Right renal cortex interstitium (tissue), 3 donors: Measurements from ENCODE around the gene WDR72. TPM values are rescaled to one million over a fixed set of nuclear protein-coding genes. Genes with fewer than 3 reads are reported as not detected.
"Not testable (repeated sequence)": the region's sequence is repeated elsewhere in the genome, so short reads cannot be mapped to it uniquely, and the experiment has no call there.

Experiments used
- DNase-seq, 3 donors: peaks; one replicate each; pipeline ENCODE4 v3.0.0-alpha.2; 2013; ENCODE audit warnings: low read depth in 3 of 3, low spot score in 2 of 3
- polyA plus RNA-seq, 3 donors: library from polyadenylated mRNA; unstranded; fragments of 120-200 nt; gene quantifications; one replicate each; pipeline ENCODE4 v1.2.1, GENCODE V29; 2013; ENCODE audit not compliant: insufficient read length in 3 of 3

The WDR72 gene
- polyA plus RNA-seq, result 10 to 100 TPM; 65.1 to 78.8 (median 67.7) TPM

DNA sequence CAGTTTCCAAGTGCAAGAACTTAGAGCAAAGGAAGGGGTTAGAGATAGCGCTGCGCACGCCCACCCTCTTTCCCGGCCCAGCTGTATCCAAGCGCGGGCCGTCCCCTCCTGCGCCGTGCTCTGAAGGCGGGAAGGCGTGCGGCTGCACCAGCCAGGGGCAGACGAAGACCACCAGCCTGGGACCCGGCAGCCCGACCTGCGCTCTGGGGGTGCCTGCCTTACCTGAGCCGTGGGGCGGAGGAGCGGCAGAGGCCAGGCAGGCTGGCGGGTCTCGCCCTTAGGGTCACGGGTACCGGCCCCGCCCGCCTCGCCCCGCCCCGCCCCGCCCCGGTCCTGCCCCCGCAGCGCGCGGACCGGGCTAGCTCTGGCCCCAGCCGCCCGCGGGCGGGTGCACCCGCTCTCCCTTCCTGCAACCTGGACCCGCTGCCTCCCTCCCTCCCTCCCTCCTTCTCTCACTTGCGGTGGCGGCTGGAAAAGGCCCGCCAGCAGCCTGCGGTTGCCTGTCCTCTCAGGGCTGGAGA is at the start of gene WDR72:
TSS of gene WDR72 (minus strand) at position 253 of the 521 bp plus-strand sequence. CDS start 26,514 bp downstream, outside the sequence.
- DNase-seq, result no peak

DNA sequence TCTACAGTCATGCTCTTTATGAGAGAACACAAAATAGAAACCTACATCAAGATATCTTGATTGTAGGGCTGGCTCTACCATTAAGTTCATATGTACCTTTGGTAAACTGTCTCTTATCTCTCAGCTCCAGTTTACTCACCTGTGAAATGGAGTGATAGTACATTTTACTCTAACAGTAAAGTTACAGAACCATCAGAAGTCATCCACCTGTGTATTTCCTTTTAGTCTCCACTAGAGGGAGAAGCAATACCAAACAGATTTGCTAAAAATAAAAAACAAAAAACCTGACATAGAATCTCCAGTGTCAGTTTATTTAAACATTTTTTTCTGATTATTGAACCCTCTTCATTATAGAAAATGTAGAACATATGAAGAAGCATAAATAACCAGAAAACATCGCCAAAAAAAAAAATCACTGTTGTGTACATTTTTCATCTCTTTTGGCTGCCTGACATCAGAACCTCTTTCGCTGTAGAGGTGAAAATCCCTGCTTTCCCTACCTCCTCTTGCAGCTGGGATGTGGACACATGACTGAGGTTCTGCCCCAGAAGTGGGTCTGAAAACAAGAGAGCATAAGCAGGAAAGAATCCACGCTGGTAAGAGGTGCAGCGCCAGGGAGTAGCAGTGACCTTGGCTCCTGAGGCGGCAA is 48.7 kb upstream of the WDR72 start:
- DNase-seq, result no peak

DNA sequence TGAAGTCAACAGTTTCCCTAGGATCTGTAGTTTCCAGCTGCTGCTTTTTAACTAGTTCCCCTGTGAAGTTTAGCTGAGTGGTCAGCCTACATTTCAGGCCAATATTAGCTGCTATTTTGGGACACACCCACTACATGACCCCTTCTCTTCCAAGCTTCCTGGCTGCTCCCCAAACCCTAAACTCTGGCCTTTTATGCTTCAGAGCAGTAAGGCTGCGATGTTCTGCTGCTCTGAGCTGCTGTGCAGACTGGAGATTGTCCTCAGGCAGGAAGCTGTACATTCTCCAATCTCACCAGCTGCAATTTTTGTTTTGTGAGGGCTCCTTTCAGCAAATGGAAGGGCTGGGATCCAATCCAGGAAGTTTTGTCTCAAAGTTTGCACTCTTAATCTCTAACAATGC is 48.0 kb upstream of the WDR72 start:
- no peak for DNase-seq

DNA sequence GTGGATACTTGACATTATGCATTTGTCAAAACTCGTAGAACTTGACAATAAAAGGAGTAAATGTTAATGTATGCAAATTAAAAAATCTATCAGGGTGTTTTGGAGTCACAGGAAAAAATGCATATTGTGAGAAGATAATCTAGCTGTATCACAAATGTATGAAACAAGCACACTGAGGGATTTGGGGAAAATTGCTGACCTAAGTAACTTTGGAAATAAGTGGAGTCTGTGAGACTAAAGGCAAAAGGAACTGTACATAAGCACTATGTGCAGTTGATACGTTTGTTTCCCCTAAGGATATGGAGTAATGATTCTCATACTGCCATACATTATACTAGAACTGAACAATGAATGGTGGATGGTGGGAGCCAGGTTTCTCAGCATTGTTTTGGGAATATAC is 43.2 kb upstream of the WDR72 start:
- no peak for DNase-seq

DNA sequence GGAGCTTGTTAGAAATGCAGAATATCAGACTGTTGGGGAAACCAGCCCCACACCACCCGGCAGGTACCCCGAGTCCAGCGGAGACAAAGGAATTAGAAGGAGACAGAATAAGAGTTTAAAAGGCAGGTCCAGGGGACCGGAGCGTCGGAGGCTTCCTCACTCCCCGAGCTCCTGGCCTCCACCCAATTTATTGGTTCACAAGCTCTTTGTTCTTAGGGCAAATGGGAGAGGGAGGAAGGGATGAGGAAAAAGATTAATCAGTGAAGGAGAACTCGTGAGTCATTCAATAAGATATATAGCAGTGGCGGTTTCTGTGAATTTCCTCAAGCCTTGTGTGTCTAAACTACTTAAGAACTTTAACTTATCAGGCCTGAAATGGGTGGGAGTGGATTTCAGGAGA is 32.1 kb upstream of the WDR72 start:
- DNase-seq, result no peak

DNA sequence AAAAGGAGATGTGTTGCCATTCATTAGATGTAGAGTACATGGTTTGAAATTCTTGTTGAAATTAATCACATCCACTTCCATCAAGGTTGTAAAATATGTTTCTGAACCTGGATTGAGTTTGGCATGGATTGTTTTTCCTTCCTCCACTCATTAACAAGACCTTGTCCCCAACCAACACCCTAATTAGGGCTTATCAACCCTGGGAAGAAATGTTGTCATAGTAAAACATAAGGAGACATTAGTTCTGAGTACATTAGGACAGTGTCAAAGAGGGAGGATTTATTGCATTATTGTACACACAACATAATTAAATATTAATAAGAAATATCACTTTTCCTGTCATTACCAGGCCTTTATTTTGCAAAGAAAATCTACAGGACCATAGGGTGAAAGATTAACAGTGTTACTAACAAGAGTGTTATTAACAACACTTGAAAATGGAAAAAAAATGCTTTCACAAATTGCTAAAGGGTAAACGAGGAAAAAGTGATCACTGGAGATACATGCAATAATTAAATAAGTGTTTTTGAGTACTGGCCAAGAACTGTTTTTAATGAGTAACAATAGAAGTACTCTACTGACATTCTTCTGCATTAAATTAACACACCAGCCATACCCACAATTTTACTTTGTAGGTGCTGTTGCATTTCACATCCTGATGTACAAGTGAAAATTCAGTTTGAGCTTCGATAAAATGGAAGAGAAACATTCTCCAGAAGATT is 30.4 kb upstream of the WDR72 start:
- no peak for DNase-seq

DNA sequence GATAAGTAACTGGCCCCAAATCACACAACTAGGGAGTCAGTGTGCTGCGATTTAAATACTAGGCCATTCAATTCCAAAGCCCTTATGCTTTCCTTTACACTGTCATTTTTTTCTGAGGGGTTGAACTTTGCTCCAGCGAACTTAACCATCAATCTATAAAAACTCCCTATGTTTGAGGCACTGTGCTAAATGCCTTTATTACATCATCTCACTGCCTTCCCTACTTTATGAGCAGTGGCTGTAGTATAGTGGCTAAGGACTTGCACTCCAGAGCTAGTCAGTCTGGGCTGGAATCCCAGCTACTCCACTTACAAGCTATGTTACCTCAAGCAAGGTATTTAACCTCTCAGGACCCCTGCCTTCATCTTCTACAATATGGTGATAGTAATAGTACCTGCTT is 26.9 kb upstream of the WDR72 start:
- no peak for DNase-seq

DNA sequence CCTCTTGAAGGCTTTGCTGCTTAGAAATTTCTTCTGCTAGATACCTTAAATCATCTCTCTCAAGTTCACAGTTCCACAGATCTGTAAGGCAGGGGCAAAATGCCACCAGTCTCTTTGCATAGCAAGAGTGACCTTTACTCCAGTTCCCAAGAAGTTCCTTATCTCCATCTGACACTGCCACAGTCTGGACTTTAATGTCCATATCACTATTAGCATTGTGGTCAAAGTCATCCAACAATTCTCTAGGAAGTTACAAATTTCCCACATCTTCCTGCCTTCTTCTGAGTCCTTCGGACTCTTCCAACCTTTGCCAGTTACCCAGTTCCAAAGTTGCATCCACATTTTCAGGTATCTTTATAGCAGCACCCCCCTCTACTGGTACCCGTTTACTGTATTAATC is 25.8 kb upstream of the WDR72 start:
- DNase-seq, result not testable (repeated sequence)

DNA sequence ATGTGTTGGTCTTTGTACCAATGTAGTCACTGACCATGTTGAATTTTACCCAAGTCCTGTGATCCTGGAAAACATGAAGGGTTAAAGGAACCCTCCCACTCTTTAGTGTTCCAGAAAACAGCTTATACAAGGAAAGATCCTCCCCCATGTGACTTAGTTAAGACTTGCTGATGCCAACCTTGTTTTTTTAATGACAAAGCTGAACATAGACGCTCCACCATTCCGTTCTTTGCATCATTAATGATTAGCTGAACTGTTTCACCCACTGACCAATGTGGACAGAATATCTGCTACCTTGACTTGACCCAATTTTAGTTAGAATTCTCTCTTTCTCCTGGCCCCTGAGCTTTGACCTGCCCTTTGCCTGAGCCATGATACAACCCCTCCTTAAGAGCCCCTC is 3.5 kb upstream of the WDR72 start:
- no peak for DNase-seq

DNA sequence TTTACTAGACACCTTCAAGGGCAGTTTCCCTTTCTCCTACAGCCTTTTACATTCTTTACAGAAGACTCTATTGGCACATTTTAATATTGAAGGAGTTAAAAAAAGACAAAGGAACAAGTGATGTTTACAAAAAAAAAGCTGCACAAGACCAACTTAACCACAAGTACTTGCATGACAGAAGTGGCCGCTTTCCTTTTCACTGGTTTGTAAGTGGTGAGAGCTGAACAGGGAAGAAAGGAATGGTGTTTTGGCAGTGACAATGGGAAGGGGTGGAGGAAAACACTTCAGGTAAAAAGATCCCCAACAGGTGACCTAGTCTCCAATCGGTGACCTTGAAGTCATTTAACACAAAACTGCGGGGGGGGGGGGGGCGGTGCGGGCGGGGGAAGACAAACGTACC is 1.1 kb downstream of the WDR72 start:
- DNase-seq, result no peak

DNA sequence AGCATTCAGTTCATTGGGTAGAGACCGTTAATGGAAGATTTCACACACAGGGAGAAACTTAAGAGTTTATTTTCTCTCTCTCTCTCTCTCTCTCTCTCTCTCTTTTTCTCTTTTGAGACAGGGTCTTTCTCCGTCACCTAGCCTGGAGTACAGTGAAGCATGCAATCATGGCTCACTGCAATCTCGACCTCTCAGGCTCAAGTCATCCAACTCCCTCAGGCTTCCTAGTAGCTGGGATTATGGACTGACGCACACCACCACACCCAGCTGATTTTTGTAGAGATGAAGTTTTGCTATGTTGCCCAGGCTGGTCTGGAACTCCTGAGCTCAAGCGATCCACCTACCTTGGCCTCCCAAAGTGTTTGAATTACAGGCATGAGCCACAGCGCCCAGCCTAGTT is 1.6 kb downstream of the WDR72 start:
- DNase-seq, result no peak

DNA sequence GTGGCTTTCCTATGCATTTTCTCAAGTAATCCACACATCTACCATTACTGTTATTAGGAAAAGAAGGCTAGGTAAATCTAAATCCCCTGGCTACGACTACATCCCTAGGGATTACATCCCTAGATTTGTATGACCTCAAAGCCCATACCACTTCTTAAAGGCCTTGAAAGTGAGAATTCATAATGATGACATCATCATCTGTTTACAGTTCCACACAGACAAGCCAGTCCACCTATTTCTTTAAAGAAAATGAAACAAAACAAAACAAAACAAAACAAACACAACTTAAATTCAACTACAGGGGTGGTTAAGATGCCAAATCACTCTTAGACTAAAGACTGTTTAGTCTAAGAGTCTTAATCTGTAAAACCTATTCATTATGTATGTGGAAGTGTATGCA is 5.7 kb downstream of the WDR72 start:
- no peak for DNase-seq

DNA sequence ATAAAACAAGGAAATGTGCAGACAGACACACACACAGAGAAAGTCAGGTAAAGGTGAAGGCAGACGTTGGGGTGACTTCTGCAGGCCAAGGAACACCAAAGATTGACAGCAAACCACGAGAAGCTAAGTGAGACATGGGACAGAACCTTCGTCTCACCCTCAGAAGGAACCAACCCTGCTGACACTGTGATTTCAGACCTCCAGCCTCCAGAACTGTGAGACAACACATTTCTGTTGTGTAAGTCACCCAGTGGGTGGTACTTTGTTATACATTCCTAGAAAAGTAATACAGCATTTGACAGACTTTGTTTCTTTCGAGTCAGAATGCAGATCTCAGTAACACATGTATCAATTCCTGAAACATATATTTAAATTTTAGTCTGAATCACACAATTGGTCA is 7.1 kb downstream of the WDR72 start:
- DNase-seq, result no peak

DNA sequence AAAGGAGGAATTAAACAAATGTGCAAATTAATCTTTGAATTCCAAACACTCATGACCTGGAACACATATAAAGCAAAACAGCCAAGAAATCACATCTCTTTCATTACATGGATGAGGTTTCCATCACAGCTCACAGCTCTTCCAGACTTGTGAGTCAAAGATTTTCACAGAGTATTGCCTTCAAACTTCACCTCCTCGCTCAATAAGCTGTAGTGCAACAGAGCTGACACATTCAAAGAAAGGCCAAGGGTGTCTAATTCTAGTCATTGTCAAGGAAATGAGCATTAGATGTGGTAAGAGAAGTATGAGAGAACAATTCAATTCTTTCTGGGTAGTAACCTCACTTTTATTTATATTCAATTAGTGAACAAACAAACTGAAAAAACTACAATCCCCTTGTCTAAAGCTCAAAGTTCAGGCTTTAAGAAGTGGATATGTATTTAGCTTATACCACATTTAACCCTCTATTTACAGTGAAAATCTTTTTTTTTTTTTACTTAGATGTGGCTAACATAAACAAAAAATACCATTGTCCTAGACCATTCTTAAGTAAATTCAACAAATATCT is 11.9 kb downstream of the WDR72 start:
- no peak for DNase-seq

DNA sequence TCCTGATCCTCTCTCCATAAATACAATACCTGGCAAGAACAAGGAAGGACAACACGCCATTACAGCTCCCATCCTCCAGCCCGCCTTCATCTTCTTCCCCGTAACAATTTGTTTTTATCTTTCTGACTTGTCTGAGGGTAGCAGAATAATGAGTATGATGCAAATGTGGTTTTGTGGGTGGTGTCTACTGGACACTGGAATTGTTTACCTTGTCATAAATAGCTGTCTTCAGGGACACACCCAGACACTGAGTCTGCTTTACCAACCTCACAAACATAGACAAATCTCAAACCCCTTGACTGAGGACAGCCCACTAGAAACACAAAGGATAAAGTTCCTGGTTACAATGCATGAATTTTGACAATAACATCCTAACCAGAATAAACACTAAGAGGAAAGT is 13.4 kb downstream of the WDR72 start:
- no peak for DNase-seq

DNA sequence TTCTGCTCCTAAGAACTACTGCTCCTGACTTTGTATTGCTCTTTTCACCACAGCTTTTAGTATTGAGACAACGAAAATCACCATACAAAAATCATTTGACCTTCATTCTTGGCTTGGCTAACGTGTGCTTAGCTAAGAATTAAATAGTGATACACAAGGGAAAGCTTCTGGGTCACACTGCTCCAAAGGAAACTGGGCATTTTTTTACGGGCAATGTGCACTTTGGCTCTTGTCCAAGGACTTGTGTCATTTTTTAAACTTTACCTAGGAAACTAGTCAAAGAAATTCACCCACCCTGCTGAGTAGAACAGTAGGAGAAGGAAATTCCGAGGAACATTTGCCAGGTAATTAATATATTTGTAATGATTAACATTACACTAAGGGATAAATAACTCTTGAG is 19.8 kb downstream of the WDR72 start:
- DNase-seq, result no peak

DNA sequence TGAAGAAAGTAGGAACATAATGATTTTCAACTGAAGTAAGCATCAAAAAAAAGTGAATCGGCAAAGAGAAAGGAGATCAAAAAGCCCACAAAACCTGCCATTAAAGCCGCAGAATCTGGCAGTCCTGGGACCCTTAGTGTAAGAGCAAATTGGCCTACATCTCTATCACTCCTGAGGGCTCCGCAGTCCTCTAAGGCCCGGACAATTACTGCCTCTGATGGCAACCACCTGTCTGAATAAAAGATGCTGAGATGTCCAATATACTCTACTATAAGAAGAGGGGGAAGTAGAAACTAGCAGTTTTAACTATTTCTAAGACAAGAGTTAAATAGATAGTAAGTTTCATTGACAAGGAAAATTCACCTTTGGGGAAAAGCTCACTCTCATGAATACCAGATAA is 20.3 kb downstream of the WDR72 start:
- no peak for DNase-seq

DNA sequence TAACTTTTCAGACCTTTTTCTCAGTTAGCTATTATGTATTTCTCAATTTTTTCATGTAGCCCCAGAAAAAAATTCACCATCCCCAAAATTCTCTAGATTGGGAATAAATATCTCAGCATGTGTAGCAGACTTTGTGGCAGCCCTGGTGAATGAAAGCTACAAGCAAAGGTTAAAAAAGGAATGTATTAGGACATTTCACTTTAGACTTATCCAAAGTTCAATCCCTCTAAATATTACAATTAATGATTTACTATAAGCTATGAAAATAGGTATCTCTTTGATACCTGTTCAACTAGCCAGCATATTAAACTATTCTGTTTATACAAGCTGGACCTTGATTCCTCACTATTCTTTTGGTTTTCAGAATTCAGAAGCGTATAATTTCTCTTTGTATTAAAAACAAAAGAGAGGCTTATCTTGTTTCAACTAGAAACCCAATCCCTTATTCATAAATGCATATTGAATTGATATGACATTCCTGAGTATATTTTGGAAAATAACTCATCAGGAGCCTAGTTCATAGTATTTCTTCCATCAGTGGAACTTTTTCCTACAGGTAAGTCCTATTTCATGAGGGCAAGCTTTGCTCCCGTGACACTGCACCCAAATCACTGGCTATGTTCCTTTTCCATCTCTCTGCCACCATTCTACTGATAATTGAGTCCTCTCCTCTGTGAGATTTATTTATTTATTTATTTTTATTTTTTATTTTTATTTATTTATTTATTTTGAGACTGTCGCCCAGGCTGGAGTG is 38.0 kb downstream of the WDR72 start:
- DNase-seq, result no peak

DNA sequence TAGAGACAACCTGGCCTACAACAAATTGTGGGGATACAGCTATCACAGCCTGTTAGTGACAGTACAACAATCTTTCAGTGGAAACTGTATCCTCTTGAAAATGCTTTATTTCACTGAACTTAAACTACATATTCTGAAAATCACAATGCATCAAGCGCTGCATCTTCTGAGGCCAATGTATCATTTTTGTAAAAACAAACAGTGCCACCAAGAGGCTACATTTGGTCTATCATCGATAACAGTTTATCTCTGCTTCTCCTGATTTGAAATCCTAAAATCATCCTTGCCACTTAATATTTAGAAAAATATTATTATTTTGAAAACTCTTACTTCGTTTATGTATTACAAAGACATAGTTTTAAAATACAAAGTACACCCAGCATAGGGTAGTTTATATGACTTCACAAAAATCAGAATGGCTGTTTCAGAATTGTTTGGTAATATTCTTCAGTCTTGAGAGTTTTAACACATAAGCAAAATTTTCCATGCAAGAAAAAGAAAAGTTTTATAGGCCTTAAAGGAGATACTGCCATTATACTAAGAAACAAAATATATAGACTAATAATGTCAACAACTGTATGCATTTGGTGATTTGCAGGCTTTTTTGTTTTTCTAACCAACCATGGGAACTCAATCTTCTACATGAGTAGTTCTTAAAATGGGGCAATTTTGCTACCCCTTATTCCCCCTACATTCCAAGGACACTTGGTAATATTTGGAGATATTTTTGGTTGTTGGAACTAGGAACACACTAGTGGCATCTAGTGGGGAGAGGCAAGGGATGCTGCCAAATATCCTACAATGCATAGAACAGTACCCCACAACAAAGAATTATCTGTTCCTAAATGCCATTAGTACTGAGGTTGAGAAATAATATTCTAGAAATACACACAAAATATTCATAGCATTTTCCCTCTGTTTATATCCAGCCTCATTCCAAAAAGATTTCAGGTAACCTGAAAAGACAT is 42.3 kb downstream of the WDR72 start:
- no peak for DNase-seq

DNA sequence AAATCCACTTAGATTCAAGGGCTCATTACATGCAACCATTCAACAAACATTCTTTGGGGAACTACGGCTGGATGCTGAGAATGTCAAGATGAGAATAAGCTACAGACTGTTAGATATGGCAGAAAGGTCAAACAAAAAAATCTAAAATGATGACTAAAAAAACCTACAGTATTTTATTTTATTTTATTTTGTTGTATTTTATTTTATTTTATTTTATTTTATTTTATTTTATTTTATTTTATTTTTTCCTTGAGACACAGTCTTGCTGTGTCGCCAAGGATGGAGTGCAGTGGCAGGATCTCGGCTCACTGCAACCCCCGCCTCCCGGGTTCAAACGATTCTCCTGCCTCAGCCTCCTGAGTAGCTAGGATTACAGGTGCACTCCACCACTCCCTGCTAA is 46.2 kb downstream of the WDR72 start:
- DNase-seq, result no peak
